GM04503 (cell line): ENCODE measurements around the gene TGFBR1.

ENCODE experiments used
- DNase-seq: peaks from one replicate; pipeline ENCODE4 v3.0.0-alpha.2; 2012; ENCODE audit warnings: low read depth

Gene TGFBR1

DNA sequence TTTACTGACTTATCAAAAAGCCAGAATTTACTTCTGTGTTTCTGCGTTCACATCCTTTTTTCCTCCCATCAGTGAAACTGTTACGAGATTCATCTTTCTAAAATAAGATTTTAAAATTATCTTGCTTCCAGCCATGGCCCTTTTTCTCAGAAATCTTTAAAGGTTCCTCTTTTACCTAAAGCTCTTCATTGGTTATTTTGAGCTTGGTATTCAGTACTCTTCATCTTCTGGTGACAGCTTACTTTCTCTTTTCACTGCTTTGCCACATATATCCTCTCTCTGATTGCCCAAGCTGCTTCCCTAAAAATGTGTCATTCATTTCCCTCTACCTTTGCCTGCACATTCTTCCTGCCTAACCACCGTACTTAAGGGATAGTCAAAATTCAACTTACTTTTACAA, 32.3 kb downstream of the TGFBR1 start:
- no peak for DNase-seq

- DNase-seq = no peak
Observed at GRCh38 chr9:99137891-99138290, 33.0 kb downstream of the TGFBR1 start.

GRCh38 chr9:99138424-99139284, 33.7 kb downstream of the TGFBR1 start:
- DNase-seq = no peak

DNA sequence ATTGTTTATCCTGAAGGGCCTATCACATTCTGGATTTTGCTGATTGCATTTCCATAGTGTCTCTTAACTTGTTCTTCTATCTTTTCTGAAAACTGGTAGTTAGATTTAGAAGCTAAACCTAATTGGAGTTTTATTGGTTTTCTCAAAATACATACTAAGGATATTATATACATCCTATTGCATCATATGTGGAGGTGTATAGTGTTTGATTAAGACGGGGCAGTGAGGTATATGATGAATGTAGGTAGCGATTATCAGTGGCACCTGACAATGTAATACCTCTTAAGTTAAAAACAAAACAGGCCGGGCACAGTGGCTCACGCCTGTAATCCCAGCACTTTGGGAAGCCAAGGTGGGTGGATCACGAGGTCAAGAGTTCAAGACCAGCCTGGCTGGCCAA, 35.0 kb downstream of the TGFBR1 start:
- no peak for DNase-seq

DNA sequence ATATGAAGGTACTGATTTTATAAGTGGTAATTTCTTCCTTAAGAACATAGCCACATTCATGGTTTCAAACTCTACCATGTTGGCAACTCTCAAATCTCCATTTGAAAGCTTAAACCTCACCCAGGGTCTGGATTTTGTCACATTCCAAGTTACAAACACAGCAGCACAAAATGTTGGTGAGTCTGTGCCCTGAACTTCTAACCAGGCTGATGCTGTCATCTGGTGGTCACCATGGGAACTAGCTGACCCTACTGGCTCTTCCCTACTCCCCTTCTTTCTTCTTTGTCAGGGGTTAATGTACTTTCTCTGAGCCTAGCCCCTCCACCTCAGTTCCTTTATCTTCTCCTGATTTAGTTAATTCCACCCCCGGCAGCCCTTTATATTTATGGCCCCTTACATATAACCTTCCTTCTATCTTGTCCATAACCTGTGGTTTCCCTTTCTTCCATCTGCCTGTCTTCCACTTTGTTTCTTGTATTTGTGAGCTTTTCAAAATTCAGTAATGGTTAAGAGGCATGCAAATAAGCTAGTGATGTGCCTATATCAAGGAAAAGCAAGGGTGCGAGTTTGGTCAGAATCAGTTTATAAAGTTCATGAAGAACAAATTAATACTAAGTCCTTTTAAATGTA, 35.9 kb downstream of the TGFBR1 start:
- DNase-seq = no peak

DNA sequence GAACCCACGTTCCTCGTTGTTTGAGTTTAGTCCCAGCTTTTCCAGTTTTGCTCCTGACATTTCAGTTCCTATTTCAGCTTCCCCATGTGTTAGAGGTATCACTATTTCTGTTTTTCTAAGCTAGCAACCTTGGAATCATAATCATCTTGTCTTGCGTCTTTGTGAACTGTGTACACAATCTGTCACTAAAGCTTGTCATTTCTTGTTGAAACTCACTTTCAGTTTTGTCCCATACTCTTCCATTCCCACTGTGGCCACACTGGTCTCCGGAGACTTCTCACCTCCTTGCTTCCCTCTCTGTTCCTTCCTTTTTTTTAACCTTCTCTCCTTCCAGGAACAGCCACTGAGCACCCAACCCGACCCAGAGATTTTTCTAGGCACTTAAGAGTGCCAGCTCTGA, 36.9 kb downstream of the TGFBR1 start:
- DNase-seq = no peak

DNA sequence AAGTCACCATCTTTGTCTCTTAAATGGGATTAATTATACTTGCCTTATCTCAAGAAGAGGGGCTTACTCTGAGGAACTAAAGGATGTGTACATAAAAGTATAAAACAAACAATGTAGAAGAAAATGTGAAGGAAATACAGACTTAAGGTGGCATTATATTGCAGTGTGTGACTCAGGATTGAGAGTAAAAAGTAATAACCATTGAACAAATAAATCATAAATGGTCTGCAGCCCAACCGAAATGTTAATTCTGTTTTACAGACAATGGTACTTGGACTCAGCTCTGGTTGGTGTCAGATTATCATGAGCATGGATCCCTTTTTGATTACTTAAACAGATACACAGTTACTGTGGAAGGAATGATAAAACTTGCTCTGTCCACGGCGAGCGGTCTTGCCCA, 37.4 kb downstream of the TGFBR1 start:
- no peak for DNase-seq

GRCh38 chr9:99143655-99144054, 38.7 kb downstream of the TGFBR1 start:
- no peak for DNase-seq

DNA sequence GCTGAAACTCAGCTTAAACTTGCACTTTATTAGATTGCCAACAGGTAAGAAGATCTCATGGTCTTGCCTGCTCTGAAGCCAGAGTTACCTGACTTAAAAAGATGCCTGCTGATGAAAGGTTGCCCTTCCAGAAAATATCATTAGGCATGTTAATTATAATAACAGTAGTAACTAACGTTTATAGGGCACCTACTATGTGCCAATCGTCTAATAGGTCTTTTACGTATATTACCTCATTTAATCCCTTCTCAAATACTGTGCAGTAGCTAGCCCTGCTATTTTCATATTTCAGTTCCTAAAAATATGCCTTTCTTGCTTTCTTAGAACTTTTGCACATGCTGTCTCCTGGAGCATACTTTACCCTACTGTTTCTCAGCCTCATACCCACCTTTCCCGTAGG, 40.1 kb downstream of the TGFBR1 start:
- DNase-seq = no peak

- no peak for DNase-seq
Observed at GRCh38 chr9:99146574-99146973, 41.7 kb downstream of the TGFBR1 start.

DNA sequence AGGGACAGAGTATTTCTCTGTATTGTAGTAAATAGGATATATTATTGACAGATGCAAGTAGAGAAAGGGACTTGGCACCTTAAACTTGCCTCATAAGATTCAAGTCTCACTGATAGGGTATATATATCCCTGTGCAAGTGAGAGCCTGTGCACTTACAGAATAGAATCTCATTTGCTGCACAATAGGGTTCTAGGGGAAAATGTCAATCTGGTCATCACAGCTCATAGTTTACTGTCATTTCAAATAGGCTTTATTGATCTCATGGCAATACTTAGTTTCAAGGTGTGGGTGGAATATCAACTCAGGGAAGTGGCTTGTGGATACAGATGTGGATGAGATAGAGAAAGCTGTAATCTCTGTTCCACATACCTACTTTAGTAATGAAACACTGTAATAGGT, 42.3 kb downstream of the TGFBR1 start:
- DNase-seq = no peak

DNA sequence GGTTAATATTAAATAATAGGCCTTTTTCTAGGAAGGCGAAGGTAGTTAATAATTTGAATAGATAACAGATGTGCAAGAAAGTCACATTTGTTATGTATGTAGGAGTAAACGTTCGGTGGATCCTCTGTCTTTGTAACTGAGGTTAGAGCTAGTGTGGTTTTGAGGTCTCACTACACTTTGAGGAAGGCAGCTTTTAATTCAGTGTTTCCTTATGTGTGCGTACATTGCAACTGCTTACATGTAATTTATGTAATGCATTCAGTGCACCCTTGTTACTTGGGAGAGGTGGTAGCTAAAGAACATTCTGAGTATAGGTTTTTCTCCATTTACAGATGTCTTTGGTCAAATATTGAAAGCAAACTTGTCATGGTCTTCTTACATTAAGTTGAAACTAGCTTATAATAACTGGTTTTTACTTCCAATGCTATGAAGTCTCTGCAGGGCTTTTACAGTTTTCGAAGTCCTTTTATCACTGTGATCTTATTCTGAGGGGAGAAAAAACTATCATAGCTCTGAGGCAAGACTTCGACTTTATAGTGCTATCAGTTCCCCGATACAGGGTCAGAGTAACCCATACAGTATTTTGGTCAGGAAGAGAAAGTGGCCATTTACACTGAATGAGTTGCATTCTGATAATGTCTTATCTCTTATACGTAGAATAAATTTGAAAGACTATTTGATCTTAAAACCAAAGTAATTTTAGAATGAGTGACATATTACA, 45.7 kb downstream of the TGFBR1 start:
- DNase-seq = no peak

DNA sequence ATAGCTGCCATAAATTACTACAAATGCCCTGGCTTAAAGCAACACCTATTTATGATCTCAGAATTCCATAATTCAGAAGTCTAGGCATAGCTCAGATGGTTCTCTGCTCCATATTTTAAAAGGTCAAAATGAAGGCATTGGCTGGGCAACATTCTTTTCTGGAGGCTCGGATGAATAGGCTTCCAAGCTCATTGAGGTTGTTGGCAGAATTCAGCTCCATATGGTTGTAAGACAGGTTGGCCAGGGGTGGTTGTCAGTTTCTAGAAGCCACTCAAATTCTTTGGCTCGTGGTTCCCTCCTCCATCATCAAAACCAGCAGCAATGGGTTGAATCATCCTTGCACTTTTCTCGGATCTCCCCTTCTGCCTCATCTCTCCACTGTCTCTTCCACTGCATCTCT, 49.4 kb downstream of the TGFBR1 start:
- DNase-seq = no peak

- DNase-seq = no peak
Observed at GRCh38 chr9:99155736-99156135, 50.8 kb downstream of the TGFBR1 start.

DNA sequence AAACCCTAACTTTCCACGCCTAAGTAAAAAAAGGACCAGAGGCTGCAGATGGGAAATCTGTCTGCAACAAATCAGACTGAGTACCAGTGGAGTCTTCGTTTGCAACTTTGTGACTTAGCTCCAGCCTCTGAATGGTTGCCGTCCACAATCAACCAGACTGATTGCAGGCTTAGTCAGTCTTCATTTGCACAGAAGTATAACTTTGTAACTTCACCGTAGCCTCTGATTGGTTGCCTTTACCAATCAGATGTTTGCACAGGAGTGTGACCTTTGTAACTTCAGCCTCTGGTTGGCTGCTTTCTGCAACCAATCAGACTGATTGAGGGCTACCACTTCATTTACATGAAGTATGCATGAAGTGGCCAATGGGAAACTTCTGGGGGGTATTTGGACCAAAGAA, 53.7 kb downstream of the TGFBR1 start:
- DNase-seq = no peak

DNA sequence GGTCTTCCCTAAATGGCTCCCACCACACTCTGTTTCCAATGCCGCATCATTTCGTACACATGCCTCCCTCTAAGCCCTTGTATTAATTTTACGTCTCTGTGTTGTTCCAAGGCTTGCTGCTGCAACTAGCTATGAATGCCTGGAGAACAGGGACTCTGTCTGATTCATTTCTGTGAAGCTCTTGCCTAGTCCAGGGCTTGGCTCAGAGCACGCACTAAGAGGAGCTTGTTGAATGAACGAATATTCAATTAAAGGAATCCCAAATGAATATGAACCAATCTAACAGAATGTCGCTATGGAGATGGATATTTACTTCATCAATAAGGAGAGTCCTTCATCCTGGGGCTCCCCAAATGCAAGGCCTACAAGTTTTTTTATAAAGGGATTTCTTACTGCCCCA, 55.3 kb downstream of the TGFBR1 start:
- DNase-seq = no peak

DNA sequence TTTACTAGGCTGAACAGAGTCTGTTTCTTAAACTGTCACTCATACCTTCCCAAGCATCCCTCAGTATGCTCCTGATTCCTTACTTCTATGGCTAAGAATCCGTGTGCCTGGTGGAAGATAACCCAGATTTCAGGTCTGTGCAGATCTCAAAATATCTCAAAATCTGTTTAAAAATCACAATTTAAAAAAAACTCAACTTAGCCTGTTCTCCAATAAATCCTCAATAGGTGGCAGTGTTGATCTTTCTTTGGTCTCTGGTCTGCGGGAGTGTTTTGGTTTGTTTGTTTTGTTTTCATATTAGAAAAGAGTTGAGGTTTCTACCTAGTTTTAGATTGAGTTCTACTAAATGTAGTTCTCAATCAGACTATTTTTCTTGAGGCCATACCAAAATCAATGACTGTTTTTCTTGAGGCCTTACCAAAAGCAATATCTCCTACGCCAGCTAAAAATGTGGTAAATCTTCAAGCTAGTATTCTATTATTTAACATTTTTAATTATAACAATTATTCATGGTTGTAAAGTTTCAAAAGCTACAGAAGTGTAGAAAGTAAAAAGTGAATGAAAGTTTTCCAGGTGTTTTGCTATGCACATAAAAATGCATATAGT, 57.9 kb downstream of the TGFBR1 start:
- DNase-seq = no peak

DNA sequence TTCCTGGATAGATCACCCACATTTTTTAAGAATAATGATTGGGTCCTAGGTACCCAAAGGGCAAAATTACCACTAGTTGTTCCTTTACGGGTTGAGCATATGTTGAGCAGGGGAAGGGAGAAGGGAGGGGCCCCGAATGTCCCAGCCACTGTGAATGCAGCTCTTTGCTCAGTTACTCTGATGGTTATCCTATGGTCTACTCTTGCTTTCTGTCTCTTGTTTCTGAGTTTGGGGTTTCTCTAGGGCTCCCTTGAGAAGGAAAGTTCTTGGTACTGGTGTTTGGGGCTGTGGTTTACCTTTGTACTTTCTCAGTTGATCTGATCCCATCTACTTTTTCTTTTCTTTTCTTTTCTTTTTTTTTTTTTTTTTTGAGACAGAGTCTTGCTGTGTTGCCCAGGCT, 61.2 kb downstream of the TGFBR1 start:
- no peak for DNase-seq

GRCh38 chr9:99167119-99167518, 62.2 kb downstream of the TGFBR1 start:
- no peak for DNase-seq

DNA sequence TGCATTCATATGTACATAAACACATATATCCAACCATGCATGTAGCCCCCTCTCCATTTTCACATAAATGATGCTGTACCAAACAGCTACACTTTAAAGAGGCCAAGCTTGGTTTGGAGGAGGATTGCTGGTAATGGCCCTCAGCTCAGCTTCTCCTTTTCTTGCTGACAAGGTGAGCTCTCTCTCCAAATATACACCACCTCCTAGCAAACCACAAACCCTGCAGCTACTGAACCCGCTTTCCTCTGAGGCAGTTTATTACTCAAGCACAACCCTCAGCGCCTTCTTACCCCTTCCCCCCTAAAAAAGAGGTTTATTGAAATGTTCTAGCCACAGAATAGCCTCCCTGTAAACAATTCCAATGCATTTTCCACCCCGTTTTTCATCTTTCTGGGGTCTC, 62.8 kb downstream of the TGFBR1 start:
- DNase-seq = no peak

GRCh38 chr9:99169086-99169485, 64.2 kb downstream of the TGFBR1 start:
- no peak for DNase-seq

- no peak for DNase-seq
Observed at GRCh38 chr9:99169982-99170761, 65.3 kb downstream of the TGFBR1 start.
